ENCODE data around the gene NALCN.

Gene NALCN

GRCh38 chr13:101332583-101332982, 83.7 kb downstream of the NALCN start:
- no peaks in the 10 kb centered on the region for H3K36me3 ChIP-seq (replicated peaks)
- no peak overlapping the region for H3K27ac ChIP-seq
- H3K4me3 ChIP-seq (ENCODE audit: low read depth, low read length): no peak overlapping the region
- no peaks in the 10 kb centered on the region for H3K27me3 ChIP-seq (replicated peaks)
- DNase-seq: no peak
- in situ Hi-C loops (cut with HindIII; ENCODE audit: low pct_ligation_motif_present, low sequenced_read_pairs): no loop called here
- TF ChIP-seq CTCF (IDR thresholded peaks at IDR 0.05; ENCODE audit: low read depth, low read length, missing control alignments): no peak

GRCh38 chr13:101331731-101332130, 84.6 kb downstream of the NALCN start:
- Histone ChIP-seq H3K27me3 (replicated peaks) (no peaks in the 10 kb centered on the region), H3K27ac (no peak overlapping the region), H3K36me3 (replicated peaks) (no peaks in the 10 kb centered on the region), H3K4me3 (ENCODE audit: low read depth, low read length) (no peak overlapping the region)
- in situ Hi-C loops (cut with HindIII; ENCODE audit: low pct_ligation_motif_present, low sequenced_read_pairs): no loop called here
- no peak for TF ChIP-seq CTCF (IDR thresholded peaks at IDR 0.05; ENCODE audit: low read depth, low read length, missing control alignments)
- no peak for DNase-seq

- no peak for TF ChIP-seq CTCF (IDR thresholded peaks at IDR 0.05; ENCODE audit: low read depth, low read length, missing control alignments)
- no peak overlapping the region for H3K27ac ChIP-seq
- in situ Hi-C loops (cut with HindIII; ENCODE audit: low pct_ligation_motif_present, low sequenced_read_pairs): no loop called here
- H3K27me3 ChIP-seq (replicated peaks): no peaks in the 10 kb centered on the region
- no peak overlapping the region for H3K4me3 ChIP-seq (ENCODE audit: low read depth, low read length)
- DNase-seq: no peak
- no peaks in the 10 kb centered on the region for H3K36me3 ChIP-seq (replicated peaks)
These were observed 88.4 kb downstream of the NALCN start for GRCh38 chr13:101327871-101328270.

- Histone ChIP-seq H3K27ac (no peak overlapping the region), H3K36me3 (replicated peaks) (no peaks in the 10 kb centered on the region), H3K4me3 (ENCODE audit: low read depth, low read length) (no peak overlapping the region), H3K27me3 (replicated peaks) (no peaks in the 10 kb centered on the region)
- no peak for DNase-seq
- no peak for TF ChIP-seq CTCF (IDR thresholded peaks at IDR 0.05; ENCODE audit: low read depth, low read length, missing control alignments)
- in situ Hi-C loops (cut with HindIII; ENCODE audit: low pct_ligation_motif_present, low sequenced_read_pairs): no loop called here
These were observed 89.6 kb downstream of the NALCN start for GRCh38 chr13:101326710-101327109.

- Histone ChIP-seq H3K4me3 (ENCODE audit: low read depth, low read length) (no peak overlapping the region), H3K27me3 (replicated peaks) (no peaks in the 10 kb centered on the region), H3K36me3 (replicated peaks) (no peaks in the 10 kb centered on the region), H3K27ac (no peak overlapping the region)
- no peak for DNase-seq
- in situ Hi-C loops (cut with HindIII; ENCODE audit: low pct_ligation_motif_present, low sequenced_read_pairs): no loop called here
- TF ChIP-seq CTCF (IDR thresholded peaks at IDR 0.05; ENCODE audit: low read depth, low read length, missing control alignments): no peak
These were observed 90.9 kb downstream of the NALCN start for GRCh38 chr13:101325423-101325822.

GRCh38 chr13:101323601-101324000, 92.7 kb downstream of the NALCN start:
- no peak overlapping the region for H3K4me3 ChIP-seq (ENCODE audit: low read depth, low read length)
- no peaks in the 10 kb centered on the region for H3K36me3 ChIP-seq (replicated peaks)
- H3K27me3 ChIP-seq (replicated peaks): no peaks in the 10 kb centered on the region
- H3K27ac ChIP-seq: no peak overlapping the region
- no peak for DNase-seq
- TF ChIP-seq CTCF (IDR thresholded peaks at IDR 0.05; ENCODE audit: low read depth, low read length, missing control alignments): no peak
- in situ Hi-C loops (cut with HindIII; ENCODE audit: low pct_ligation_motif_present, low sequenced_read_pairs): no loop called here

All from brain microvascular endothelial cell (primary cell).